Gastrocnemius medialis (tissue), 4 donors: ENCODE data around the gene FOXD3.

Source experiments
- CTCF ChIP-seq, 5 experiments: fragments of 450-650 bp in 3 of 5; fragments of 200-600 bp in 2 of 5; sonication (generic) in 2 of 5; IDR thresholded peaks in 4 of 5; conservative IDR thresholded peaks in 1 of 5; 1 replicate in 4 of 5; 2 replicates in 1 of 5; pipeline ENCODE4 v1.5.1; 2016 to 2019; ENCODE audit warnings: antibody characterized with exemption in 5 of 5, mild to moderate bottlenecking in 3 of 5, moderate library complexity in 3 of 5
- POLR2A ChIP-seq, 2 donors: fragments of 450-650 bp; IDR thresholded peaks; one replicate each; pipeline ENCODE4 v1.6.1; 2017; ENCODE audit warnings: antibody characterized with exemption in 2 of 2, mild to moderate bottlenecking in 2 of 2, moderate library complexity in 2 of 2

GRCh38 chr1:63276624-63277023, 45.7 kb upstream of the FOXD3 start:
- TF ChIP-seq CTCF (IDR thresholded peaks at IDR 0.05 in 4 of 5, conservative IDR thresholded peaks at IDR 0.05 in 1 of 5) = no peak
- TF ChIP-seq POLR2A (IDR thresholded peaks at IDR 0.05) = no peak
